ENCODE measurements around the gene CLIC4. TPM values are rescaled to one million over a fixed set of nuclear protein-coding genes. Genes with fewer than 3 reads are reported as not detected.
"Not testable (repeated sequence)": the region's sequence is repeated elsewhere in the genome, so short reads cannot be mapped to it uniquely, and the experiment has no call there.

CLIC4 gene
- total and polyA plus RNA-seq, 2 of the 8 experiments (the other 6 are each of a cell fraction or from before 2014, with no cell fraction given), result 77.5 to 293 TPM

DNA sequence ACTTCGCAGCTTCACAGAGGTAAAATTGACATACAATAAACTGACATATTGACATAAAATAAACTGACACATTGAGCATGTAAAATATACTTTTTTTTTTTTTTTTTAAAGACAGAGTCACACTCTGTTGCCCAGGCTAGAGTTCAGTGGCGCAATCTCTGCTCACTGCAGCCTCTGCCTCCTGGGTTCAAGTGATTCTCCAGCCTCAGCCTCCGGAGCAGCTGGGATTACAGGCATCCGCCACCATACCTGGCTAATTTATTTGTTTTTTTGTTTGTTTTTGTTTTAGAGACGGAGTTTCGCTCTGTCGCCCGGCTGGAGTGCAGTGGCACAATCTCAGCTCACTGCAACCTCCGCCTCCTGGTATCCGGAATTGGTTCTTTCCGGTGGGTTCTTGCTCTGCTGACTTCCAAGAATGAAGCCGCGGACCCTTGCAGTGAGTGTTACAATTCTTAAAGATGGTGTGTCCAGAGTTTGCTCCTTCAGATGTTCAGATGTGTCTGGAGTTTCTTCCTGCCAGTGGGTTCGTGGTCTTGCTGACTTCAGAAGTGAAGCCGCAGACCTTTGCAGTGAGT lies 48.4 kb upstream of the CLIC4 start (continued):
- TF ChIP-seq POU5F1 (IDR thresholded peaks at IDR 0.05; ENCODE audit: low read depth, low read length) (no peak), KDM1A (IDR thresholded peaks at IDR 0.05; ENCODE audit: borderline replicate concordance, low read length) (no peak)

DNA sequence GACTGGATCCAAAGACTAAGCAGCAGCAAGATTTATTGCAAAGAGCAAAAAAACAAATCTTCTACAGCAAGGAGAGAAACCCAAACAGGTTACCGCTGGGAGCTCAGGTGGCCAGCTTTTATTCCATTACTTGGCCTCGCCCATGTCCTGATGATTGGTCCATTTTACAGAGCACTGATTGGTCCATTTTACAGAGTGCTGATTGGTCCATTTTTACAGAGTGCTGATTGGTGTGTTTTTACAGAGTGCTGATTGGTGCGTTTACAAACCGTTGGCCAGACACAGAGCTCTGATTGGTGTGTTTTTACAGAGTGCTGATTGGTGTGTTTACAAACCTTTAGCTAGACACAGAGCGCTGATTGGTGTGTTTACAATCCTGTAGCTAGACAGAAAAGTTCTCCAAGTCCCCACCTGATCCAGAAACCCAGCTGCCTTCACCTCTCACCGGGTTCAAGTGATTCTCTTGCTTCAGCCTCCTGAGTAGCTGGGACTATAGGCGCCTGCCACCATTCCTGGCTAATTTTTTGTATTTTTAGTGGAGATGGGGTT lies 47.7 kb upstream of the CLIC4 start:
- H3K4me2 ChIP-seq (ENCODE audit: insufficient read depth in 1 of 2, low read depth in 2 of 2, low read length in 2 of 2); H3K27me3 ChIP-seq (replicated peaks in 1 of 4; ENCODE audit: control insufficient read depth in 3 of 4, extremely low read depth in 1 of 4, insufficient read depth in 3 of 4, low read length in 3 of 4); H3K14ac ChIP-seq (ENCODE audit: insufficient read length); H3K79me2 ChIP-seq (ENCODE audit: control insufficient read depth in 1 of 2, insufficient read depth in 2 of 2, low read length in 2 of 2); H3K9ac ChIP-seq (replicated peaks in 1 of 4; ENCODE audit: extremely low read depth in 1 of 4, low read depth in 3 of 4, low read length in 3 of 4); H3K18ac ChIP-seq (ENCODE audit: extremely low read depth, low read length); H3K79me1 ChIP-seq (ENCODE audit: low read depth, low read length); H4K91ac ChIP-seq (replicated peaks; ENCODE audit: insufficient read length, low read length); H3K4me3 ChIP-seq (ENCODE audit: extremely low read depth in 1 of 4, insufficient read depth in 2 of 4, low read depth in 3 of 4, low read length in 4 of 4); H2AFZ ChIP-seq (ENCODE audit: low read length); H2AK5ac ChIP-seq (ENCODE audit: low read depth, low read length); H3K9me3 ChIP-seq (ENCODE audit: insufficient read depth in 2 of 2, low read depth in 1 of 2, low read length in 1 of 2); H3K23me2 ChIP-seq (ENCODE audit: low read depth, low read length); FAIRE-seq; H3K27ac ChIP-seq (ENCODE audit: low read depth, low read length); H2BK5ac ChIP-seq (ENCODE audit: low read depth, low read length); H4K8ac ChIP-seq (ENCODE audit: extremely low read depth, insufficient read depth, low read length); H3K23ac ChIP-seq (ENCODE audit: insufficient read length); H3K36me3 ChIP-seq (ENCODE audit: control insufficient read depth in 2 of 4, insufficient read depth in 4 of 4, low read length in 3 of 4); DNase-seq (ENCODE audit: low read depth in 1 of 2, low spot score in 2 of 2); H3K56ac ChIP-seq (replicated peaks; ENCODE audit: insufficient read length, low read depth, low read length); H3K4ac ChIP-seq (replicated peaks; ENCODE audit: insufficient read length, low read depth, low read length); H4K5ac ChIP-seq (ENCODE audit: insufficient read length, low read depth, low read length); H2BK12ac ChIP-seq (ENCODE audit: low read depth, low read length); H2BK120ac ChIP-seq (replicated peaks; ENCODE audit: low read depth, low read length); H2BK15ac ChIP-seq (ENCODE audit: low read length); H2BK20ac ChIP-seq (ENCODE audit: low read length); H4K20me1 ChIP-seq (replicated peaks in 1 of 2; ENCODE audit: control insufficient read depth in 1 of 2, insufficient read depth in 2 of 2, low read length in 2 of 2): not testable (repeated sequence)
- ChIA-PET POLR2A (ENCODE audit: partially characterized antibody) (interaction anchor here (1.3 to 3.9 kb wide), 3 partner anchors 16 to 48 kb away, joined by 4 to 17 read pairs (median 5); partner anchors contain the start of gene CLIC4), CTCF (ENCODE audit: partially characterized antibody) (interaction anchor here (0.8 to 6.9 kb wide), 8 partner anchors 9 to 285 kb away, joined by 3 to 40 read pairs (median 6); no protein-coding TSS in a partner anchor)
- 91% methylated on average over 7 of the region's 7 CpGs; no CpG with 5 or more reads in 1 of the 2 experiments for whole genome bisulfite sequencing, 2 experiments (ENCODE audit: extremely low coverage in 1 of 2, insufficient coverage in 1 of 2, insufficient read length in 1 of 2, insufficient replicate concordance in 2 of 2, low coverage in 1 of 2, low lambda C conversion rate in 2 of 2, missing lambda C conversion rate in 1 of 2)
- peaks cover 0 to 11% (median 5%) of the 10 kb centered on the region in 4 experiments; a peak in 4 of 7 replicates for H3K4me1 ChIP-seq (replicated peaks in 1 of 4; ENCODE audit: control insufficient read depth in 3 of 4, insufficient read depth in 4 of 4, low read length in 3 of 4)
